Adrenal gland (tissue), 5 donors: ENCODE results near the gene AGPAT3.

ENCODE experiments used
- POLR2A ChIP-seq, 2 donors: fragments of 450-650 bp; IDR thresholded peaks; one replicate each; pipeline ENCODE4 v1.6.1; 2017; ENCODE audit warnings: antibody characterized with exemption in 2 of 2, mild to moderate bottlenecking in 2 of 2, moderate library complexity in 1 of 2
- TF ChIP-seq, protein P1 (sequence below), 6 experiments: fragments of 450-650 bp in 4 of 6; fragments of 200-600 bp in 2 of 6; sonication (generic) in 1 of 6; IDR thresholded peaks; 1 replicate in 5 of 6; 2 replicates in 1 of 6; pipeline versions ENCODE4 v1.5.1 to v1.8.0; 2016 to 2021; ENCODE audit warnings: antibody characterized with exemption in 6 of 6, mild to moderate bottlenecking in 2 of 6, moderate library complexity in 1 of 6
- donor health status: DM: no; HTN: no; CAD: no.

DNA sequence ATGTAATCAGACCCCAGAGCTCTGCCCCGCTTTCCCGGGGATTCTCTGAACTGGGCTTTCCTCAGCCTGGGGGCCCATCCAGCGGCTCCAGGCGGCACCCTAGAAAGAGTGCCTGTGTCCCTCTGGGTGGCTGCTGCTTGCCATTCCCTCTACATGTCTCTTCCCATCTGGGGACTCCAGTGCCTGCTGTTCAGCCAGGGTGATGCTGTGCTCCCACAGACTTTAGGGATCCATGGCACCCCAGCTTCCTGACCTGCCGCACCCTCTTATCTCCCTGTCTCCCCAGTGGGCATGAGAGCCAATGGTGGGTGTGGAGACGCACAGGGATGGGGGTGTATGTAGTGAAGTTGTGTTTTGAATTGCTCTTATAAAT, 163.2 kb downstream of the AGPAT3 start:
- no peak for TF ChIP-seq POLR2A (IDR thresholded peaks at IDR 0.05)
- TF ChIP-seq, protein P1, sequence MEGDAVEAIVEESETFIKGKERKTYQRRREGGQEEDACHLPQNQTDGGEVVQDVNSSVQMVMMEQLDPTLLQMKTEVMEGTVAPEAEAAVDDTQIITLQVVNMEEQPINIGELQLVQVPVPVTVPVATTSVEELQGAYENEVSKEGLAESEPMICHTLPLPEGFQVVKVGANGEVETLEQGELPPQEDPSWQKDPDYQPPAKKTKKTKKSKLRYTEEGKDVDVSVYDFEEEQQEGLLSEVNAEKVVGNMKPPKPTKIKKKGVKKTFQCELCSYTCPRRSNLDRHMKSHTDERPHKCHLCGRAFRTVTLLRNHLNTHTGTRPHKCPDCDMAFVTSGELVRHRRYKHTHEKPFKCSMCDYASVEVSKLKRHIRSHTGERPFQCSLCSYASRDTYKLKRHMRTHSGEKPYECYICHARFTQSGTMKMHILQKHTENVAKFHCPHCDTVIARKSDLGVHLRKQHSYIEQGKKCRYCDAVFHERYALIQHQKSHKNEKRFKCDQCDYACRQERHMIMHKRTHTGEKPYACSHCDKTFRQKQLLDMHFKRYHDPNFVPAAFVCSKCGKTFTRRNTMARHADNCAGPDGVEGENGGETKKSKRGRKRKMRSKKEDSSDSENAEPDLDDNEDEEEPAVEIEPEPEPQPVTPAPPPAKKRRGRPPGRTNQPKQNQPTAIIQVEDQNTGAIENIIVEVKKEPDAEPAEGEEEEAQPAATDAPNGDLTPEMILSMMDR (IDR thresholded peaks at IDR 0.05), result no peak
